T follicular helper cell (primary cell): ENCODE results near the gene LIPC.

Source experiments
- DNase-seq: peaks from one replicate; pipeline ENCODE4 v3.0.0-alpha.2; 2020; ENCODE audit warnings: low read depth

Gene LIPC

GRCh38 chr15:58495891-58496408 is 64.2 kb downstream of the LIPC start:
- no peak for DNase-seq

- no peak for DNase-seq
Measured at GRCh38 chr15:58497046-58497785, 65.4 kb downstream of the LIPC start.

GRCh38 chr15:58498821-58499580 is 67.2 kb downstream of the LIPC start:
- no peak for DNase-seq

- no peak for DNase-seq
Measured at GRCh38 chr15:58501006-58501405, 69.2 kb downstream of the LIPC start.

- no peak for DNase-seq
Measured at GRCh38 chr15:58501636-58502188, 69.9 kb downstream of the LIPC start.

- no peak for DNase-seq
Measured at GRCh38 chr15:58503139-58504027, 71.6 kb downstream of the LIPC start.

- DNase-seq: no peak
Measured at GRCh38 chr15:58504674-58505234, 73.0 kb downstream of the LIPC start.

- DNase-seq: no peak
Measured at GRCh38 chr15:58505581-58505980, 73.8 kb downstream of the LIPC start.

- no peak for DNase-seq
Measured at GRCh38 chr15:58506064-58506490, 74.3 kb downstream of the LIPC start.

- no peak for DNase-seq
Measured at GRCh38 chr15:58506783-58507668, 75.2 kb downstream of the LIPC start.

GRCh38 chr15:58509556-58509955 is 77.8 kb downstream of the LIPC start:
- no peak for DNase-seq

GRCh38 chr15:58510715-58511598 is 79.2 kb downstream of the LIPC start:
- no peak for DNase-seq

- no peak for DNase-seq
Measured at GRCh38 chr15:58511599-58511987, 79.8 kb downstream of the LIPC start.

GRCh38 chr15:58512522-58512921 is 80.7 kb downstream of the LIPC start:
- no peak for DNase-seq

GRCh38 chr15:58513008-58513407 is 81.2 kb downstream of the LIPC start:
- no peak for DNase-seq

- DNase-seq: no peak
Measured at GRCh38 chr15:58513726-58514336, 82.0 kb downstream of the LIPC start.

- DNase-seq: no peak
Measured at GRCh38 chr15:58515807-58516206, 84.0 kb downstream of the LIPC start.

- no peak for DNase-seq
Measured at GRCh38 chr15:58517252-58517681, 85.5 kb downstream of the LIPC start.
